Kidney epithelial cell (primary cell): ENCODE results near the gene ZBTB40. TPM values are rescaled to one million over a fixed set of nuclear protein-coding genes. Genes with fewer than 3 reads are reported as not detected.

ENCODE experiments used
- DNase-seq: peaks from one replicate; pipeline ENCODE4 v3.0.0-alpha.2; 2010; ENCODE audit warnings: low read depth
- H3K27me3 ChIP-seq: 2 replicates; pipeline ENCODE4 v1.6.0; 2011; ENCODE audit warnings: low read length; ENCODE audit not compliant: control insufficient read depth, insufficient read depth
- H3K36me3 ChIP-seq: 2 replicates; pipeline ENCODE4 v1.5.1; 2011; ENCODE audit warnings: low read length; ENCODE audit not compliant: control insufficient read depth, insufficient read depth
- H3K4me3 ChIP-seq: 2 replicates; pipeline ENCODE4 v1.5.1; 2011; ENCODE audit warnings: low read depth, mild to moderate bottlenecking, control low read depth, low read length
- total RNA-seq: library from RNA; depleted of rRNA; stranded (reverse); fragments of >200 nt; gene quantifications from 2 replicates; pipeline ENCODE4 v1.2.3, GENCODE V29; 2015
- TF ChIP-seq, protein P1 (sequence below): IDR thresholded peaks from 2 replicates; pipeline ENCODE4 v1.5.1; 2011; ENCODE audit warnings: mild to moderate bottlenecking, moderate library complexity, low read length, control low read depth, inconsistent platforms; ENCODE audit not compliant: insufficient read depth, poor library complexity, severe bottlenecking

The ZBTB40 gene
- total RNA-seq, 1 donor from 2014 or later, result 16.3 TPM

DNA sequence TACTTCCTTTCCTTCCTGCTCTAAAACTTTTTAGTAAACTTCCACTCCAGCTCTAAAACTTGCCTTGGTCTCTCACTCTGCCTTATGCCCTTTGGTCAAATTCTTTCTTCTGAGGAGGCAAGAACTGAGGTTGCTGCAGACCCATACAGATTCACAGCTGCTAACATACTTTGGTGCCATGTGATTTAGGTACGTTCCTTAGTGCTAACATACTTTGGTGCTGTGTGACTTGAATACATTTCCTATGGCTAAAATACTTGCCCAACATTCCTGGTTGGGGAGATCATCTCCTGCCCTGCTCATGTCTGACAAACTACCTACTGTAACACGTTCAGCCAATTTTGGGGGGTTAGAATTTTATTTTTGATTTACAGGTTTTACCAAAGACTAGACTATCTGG is 6.8 kb upstream of the ZBTB40 start:
- Histone ChIP-seq H3K4me3 (no peak overlapping the region), H3K36me3 (no peaks in the 10 kb centered on the region), H3K27me3 (no peaks in the 10 kb centered on the region)
- TF ChIP-seq, protein P1, sequence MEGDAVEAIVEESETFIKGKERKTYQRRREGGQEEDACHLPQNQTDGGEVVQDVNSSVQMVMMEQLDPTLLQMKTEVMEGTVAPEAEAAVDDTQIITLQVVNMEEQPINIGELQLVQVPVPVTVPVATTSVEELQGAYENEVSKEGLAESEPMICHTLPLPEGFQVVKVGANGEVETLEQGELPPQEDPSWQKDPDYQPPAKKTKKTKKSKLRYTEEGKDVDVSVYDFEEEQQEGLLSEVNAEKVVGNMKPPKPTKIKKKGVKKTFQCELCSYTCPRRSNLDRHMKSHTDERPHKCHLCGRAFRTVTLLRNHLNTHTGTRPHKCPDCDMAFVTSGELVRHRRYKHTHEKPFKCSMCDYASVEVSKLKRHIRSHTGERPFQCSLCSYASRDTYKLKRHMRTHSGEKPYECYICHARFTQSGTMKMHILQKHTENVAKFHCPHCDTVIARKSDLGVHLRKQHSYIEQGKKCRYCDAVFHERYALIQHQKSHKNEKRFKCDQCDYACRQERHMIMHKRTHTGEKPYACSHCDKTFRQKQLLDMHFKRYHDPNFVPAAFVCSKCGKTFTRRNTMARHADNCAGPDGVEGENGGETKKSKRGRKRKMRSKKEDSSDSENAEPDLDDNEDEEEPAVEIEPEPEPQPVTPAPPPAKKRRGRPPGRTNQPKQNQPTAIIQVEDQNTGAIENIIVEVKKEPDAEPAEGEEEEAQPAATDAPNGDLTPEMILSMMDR, result no peak
- no peak for DNase-seq

DNA sequence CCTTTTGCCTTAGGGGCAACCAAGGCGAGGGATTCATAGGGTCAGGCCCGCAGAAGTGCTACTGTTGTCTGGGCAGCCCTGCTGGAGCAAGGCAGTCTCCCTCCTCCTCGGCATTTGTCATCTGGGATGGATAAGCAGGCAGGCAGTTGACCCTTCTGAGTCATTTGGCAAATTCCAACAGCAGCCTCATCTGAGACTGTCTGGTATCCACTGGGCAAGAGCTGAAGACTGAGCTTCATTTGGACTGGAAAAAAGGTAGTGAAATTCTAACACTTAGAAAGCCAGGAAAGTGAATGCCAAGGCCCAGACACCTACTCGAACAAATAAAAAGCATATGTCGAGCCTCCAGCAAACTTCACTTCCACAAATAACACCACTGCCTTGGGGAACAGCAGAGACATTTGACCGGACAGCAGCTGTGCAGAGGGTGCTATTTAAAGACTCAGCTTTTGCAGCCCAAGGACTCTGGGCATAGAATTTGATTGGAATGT is 4.0 kb upstream of the ZBTB40 start:
- H3K27me3 ChIP-seq, result no peaks in the 10 kb centered on the region
- TF ChIP-seq, protein P1, result no peak
- DNase-seq, result peak; percentile 60
- H3K4me3 ChIP-seq, result no peak overlapping the region
- no peaks in the 10 kb centered on the region for H3K36me3 ChIP-seq

DNA sequence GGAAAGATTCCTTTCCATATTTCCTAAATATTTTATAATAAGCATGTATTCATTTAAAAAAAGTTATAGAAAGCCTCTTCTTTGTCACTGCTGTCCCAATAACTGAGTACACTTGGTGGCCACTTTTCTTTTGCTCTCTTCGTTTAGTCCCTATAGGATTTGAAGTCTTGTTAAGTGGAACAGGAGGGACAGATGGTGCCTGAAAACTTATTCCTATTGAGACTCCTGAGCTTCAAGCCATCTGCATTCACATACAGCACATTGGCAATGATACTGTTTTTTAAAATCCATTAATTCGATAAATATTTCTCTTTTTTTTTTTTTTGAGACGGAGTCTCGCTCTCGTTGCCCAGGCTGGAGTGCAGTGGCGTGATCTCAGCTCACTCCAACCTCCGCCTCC is 2.0 kb upstream of the ZBTB40 start:
- Histone ChIP-seq H3K4me3 (no peak overlapping the region), H3K36me3 (no peaks in the 10 kb centered on the region), H3K27me3 (no peaks in the 10 kb centered on the region)
- DNase-seq, result no peak
- TF ChIP-seq, protein P1, result no peak

DNA sequence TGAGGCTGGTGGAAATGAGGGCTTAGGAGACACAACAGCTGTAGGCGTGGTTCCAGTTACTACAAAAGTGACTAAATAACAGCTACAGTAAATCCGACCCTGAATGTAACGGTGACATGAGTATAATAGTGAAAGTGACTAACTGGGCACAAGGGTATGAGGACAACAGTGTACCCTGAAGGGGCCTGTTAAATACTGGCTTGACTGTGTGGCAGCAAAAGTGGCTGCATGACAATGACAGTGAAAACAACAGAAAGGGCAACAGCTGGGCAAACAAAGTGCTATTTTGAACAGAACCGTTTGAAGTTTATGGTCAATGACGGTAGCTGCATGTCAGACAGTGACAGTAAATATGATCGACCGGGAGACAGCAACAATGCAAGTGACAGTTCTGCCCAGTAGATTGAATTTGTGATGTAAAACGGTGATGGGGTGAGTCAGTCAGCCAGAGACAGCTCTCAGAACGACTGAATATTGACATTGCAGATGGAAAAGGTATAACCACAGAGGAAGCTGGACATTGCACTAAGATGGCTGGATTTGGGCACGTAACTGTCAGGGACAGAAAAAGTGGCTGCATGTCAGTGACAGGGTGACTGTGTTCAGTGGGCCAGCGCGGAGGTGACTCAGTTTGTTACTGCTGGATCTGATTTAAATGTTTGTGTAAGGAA is 1.2 kb upstream of the ZBTB40 start:
- TF ChIP-seq, protein P1, result no peak
- DNase-seq, result no peak
- no peaks in the 10 kb centered on the region for H3K27me3 ChIP-seq
- no peaks in the 10 kb centered on the region for H3K36me3 ChIP-seq
- H3K4me3 ChIP-seq, result no peak overlapping the region

DNA sequence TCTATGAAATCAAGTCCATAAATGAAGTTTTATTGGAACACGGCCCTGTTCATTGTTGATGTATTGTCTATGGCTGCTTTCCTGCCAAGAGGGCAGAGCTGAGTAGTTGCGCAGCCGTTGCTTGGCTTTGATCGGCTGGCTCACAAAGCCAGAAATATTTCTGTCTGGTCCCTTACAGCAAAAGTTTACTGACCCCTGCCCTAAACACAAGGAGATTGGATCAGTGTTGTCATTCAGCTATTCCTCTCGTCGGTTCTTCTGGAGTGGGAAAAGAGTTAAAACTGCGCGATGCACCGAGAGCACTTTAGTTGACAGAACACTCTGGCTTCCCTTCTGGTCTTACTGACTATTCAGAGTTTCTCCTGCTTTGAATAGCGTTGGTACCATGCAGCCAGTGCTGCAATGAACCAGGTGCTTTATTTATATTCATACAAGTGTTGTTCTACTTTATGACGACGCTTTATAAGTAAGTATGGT is 868 bp downstream of the ZBTB40 start:
- Histone ChIP-seq H3K27me3 (no peaks in the 10 kb centered on the region), H3K4me3 (peak overlapping the region; percentile 82), H3K36me3 (no peaks in the 10 kb centered on the region)
- no peak for DNase-seq
- TF ChIP-seq, protein P1, result no peak

DNA sequence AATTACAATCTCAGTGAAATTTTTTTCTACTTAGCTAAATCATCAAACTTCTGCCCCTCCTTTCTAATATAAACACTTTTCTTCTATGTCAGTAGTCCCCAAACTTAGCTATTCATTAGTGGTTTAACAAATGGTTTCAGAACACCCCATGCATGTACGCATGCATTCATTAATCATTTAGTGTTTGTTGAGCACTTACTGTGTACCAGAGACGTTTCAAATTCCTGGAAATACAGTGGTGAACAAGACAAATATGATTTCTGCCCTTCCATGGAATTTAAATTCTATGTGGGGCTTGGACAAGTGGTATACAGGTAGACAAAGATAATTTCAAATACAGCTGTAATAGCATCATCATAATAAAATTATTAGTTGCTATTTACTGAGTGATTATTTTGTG is 1.5 kb downstream of the ZBTB40 start:
- Histone ChIP-seq H3K36me3 (no peaks in the 10 kb centered on the region), H3K27me3 (no peaks in the 10 kb centered on the region), H3K4me3 (no peak overlapping the region)
- no peak for DNase-seq
- TF ChIP-seq, protein P1, result no peak
